ENCODE data around the gene ERICH6. TPM values are rescaled to one million over a fixed set of nuclear protein-coding genes. Genes with fewer than 3 reads are reported as not detected.

The ERICH6 gene
- total RNA-seq, 4 donors from 2014 or later: not detected

GRCh38 chr3:150691414-150692040 is 12.2 kb downstream of the ERICH6 start:
- DNase-seq: no peak
- in situ Hi-C loops (cut with MboI; ENCODE audit: low pct_ligation_motif_present in 1 of 4, low pct_unique_long_range_greater_than_20kb in 1 of 4, low sequenced_read_pairs in 3 of 4): no loop called here
- Histone ChIP-seq H3K4me1 (no peaks in the 10 kb centered on the region), H3K4me3 (no peak overlapping the region), H3K36me3 (no peaks in the 10 kb centered on the region), H3K27me3 (no peaks in the 10 kb centered on the region), H3K9me3 (peaks cover 0 to 8% of the 10 kb centered on the region in 2 donors), H3K27ac (no peak overlapping the region)
- intact Hi-C loops (cut with DNase I; ENCODE audit: low total_unique reads): no loop called here
- WGBS, 2 donors (ENCODE audit: low coverage in 1 of 2): 87 to 100% methylated on average over 1 to 2 of the region's 2 CpGs
- TF ChIP-seq EP300 (IDR thresholded peaks at IDR 0.05; ENCODE audit: low read depth) (no peak), POLR2AphosphoS5 (IDR thresholded peaks at IDR 0.05) (no peak), CTCF (IDR thresholded peaks at IDR 0.05) (no peak), POLR2A (IDR thresholded peaks at IDR 0.05) (no peak)

- H3K27me3 ChIP-seq: no peaks in the 10 kb centered on the region
- H3K4me1 ChIP-seq: no peaks in the 10 kb centered on the region
These were observed 16.1 kb downstream of the ERICH6 start for GRCh38 chr3:150687613-150688012.

DNA sequence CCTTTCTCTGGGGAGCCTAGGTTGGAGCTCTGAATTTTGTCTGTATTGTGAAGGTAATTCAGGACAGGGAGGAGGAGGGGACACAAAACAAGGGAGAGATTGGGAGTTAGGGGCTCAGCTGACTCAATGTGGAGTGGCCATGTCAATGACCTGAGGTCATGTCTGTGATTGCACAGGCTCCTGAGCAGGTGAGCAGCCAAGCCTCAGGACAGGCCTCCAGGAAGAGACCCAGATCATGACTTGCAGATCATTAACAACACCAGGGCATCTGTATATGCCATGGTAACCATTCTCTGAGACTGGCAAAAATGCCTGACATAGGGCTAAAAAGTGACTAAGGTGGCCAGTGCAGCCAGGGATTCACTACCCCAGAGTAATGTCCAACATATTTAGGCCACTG is 20.9 kb downstream of the ERICH6 start:
- in situ Hi-C loops (cut with MboI; ENCODE audit: low pct_ligation_motif_present in 1 of 4, low pct_unique_long_range_greater_than_20kb in 1 of 4, low sequenced_read_pairs in 3 of 4): no loop called here
- no peak overlapping the region for H3K27ac ChIP-seq
- no peaks in the 10 kb centered on the region for H3K4me1 ChIP-seq
- no peaks in the 10 kb centered on the region for H3K36me3 ChIP-seq
- H3K9me3 ChIP-seq: no peaks in the 10 kb centered on the region
- no peak overlapping the region for H3K4me3 ChIP-seq
- H3K27me3 ChIP-seq: no peaks in the 10 kb centered on the region
- no peak for DNase-seq
- TF ChIP-seq POLR2A (IDR thresholded peaks at IDR 0.05) (no peak), CTCF (IDR thresholded peaks at IDR 0.05) (no peak), EP300 (IDR thresholded peaks at IDR 0.05; ENCODE audit: low read depth) (no peak), POLR2AphosphoS5 (IDR thresholded peaks at IDR 0.05) (no peak)
- intact Hi-C loops (cut with DNase I; ENCODE audit: low total_unique reads): no loop called here

More at GRCh38 chr3:150687613-150688012, 16.1 kb downstream of the ERICH6 start:
- peaks cover 0 to 2% of the 10 kb centered on the region in 2 donors for H3K9me3 ChIP-seq
- in situ Hi-C loops (cut with MboI; ENCODE audit: low pct_ligation_motif_present in 1 of 4, low pct_unique_long_range_greater_than_20kb in 1 of 4, low sequenced_read_pairs in 3 of 4): no loop called here
- H3K36me3 ChIP-seq: no peaks in the 10 kb centered on the region
- H3K4me3 ChIP-seq: no peak overlapping the region
- H3K27ac ChIP-seq: no peak overlapping the region
- TF ChIP-seq CTCF (IDR thresholded peaks at IDR 0.05): no peak
- TF ChIP-seq EP300 (IDR thresholded peaks at IDR 0.05; ENCODE audit: low read depth): no peak
- TF ChIP-seq POLR2AphosphoS5 (IDR thresholded peaks at IDR 0.05): no peak
- intact Hi-C loops (cut with DNase I; ENCODE audit: low total_unique reads): no loop called here
- no peak for DNase-seq

DNA sequence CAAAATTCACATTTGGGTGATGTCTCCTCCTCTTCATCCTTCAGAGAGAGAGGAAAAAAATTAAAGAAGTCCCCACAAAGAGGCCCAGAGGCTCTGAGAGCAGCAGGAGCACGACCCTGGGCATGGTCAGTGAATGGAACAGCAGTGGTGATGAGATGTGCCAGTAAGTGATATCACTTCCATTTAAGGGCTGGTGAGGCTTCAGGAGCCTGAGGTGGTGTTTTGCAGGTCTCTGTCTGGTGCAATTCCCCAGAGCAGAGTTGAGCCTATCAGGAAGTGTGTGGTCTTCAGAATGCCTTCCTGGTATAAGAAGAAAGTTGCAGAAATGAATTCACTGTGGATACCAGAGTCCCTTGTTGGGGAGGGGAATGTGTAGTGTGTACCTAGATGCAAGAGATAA is 21.4 kb downstream of the ERICH6 start:
- Histone ChIP-seq H3K36me3 (no peaks in the 10 kb centered on the region), H3K9me3 (no peaks in the 10 kb centered on the region), H3K27ac (no peak overlapping the region), H3K4me3 (no peak overlapping the region), H3K27me3 (no peaks in the 10 kb centered on the region), H3K4me1 (no peaks in the 10 kb centered on the region)
- in situ Hi-C loops (cut with MboI; ENCODE audit: low pct_ligation_motif_present in 1 of 4, low pct_unique_long_range_greater_than_20kb in 1 of 4, low sequenced_read_pairs in 3 of 4) (no loop called here), intact Hi-C loops (cut with DNase I; ENCODE audit: low total_unique reads) (no loop called here)
- 60% methylated on average over 1 of the region's 1 CpG; no CpG with 5 or more reads in 1 of the 2 donors for WGBS, 2 donors (ENCODE audit: low coverage in 1 of 2)
- no peak for DNase-seq
- no peak for TF ChIP-seq CTCF (IDR thresholded peaks at IDR 0.05)
- TF ChIP-seq POLR2A (IDR thresholded peaks at IDR 0.05): no peak
- TF ChIP-seq EP300 (IDR thresholded peaks at IDR 0.05; ENCODE audit: low read depth): no peak
- TF ChIP-seq POLR2AphosphoS5 (IDR thresholded peaks at IDR 0.05): no peak
